Measurements from ENCODE around the gene ARHGAP42.

DNA sequence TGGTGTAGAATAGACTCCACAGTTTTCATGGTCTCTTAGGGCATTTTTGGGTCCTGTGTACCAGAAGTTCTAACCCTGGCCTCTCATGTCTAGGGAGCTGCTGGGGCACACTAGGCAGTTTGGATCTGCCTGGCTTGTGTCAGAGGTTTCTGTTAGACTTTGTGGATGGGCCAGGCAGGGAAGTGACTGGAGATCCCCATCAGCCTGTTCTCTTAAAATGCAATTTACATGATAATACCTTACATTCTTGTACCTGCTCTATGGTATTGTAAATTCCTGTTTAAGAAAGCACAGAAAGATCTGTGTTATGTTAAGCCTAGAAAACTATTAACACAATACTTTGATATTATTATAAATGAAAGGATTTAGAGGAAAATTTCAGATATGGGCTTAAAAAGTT lies 104.0 kb downstream of the ARHGAP42 start:
- TF ChIP-seq, protein P1, sequence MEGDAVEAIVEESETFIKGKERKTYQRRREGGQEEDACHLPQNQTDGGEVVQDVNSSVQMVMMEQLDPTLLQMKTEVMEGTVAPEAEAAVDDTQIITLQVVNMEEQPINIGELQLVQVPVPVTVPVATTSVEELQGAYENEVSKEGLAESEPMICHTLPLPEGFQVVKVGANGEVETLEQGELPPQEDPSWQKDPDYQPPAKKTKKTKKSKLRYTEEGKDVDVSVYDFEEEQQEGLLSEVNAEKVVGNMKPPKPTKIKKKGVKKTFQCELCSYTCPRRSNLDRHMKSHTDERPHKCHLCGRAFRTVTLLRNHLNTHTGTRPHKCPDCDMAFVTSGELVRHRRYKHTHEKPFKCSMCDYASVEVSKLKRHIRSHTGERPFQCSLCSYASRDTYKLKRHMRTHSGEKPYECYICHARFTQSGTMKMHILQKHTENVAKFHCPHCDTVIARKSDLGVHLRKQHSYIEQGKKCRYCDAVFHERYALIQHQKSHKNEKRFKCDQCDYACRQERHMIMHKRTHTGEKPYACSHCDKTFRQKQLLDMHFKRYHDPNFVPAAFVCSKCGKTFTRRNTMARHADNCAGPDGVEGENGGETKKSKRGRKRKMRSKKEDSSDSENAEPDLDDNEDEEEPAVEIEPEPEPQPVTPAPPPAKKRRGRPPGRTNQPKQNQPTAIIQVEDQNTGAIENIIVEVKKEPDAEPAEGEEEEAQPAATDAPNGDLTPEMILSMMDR (IDR thresholded peaks at IDR 0.05; ENCODE audit: low read depth, low read length) = no peak
- TF ChIP-seq MYC (IDR thresholded peaks at IDR 0.05; ENCODE audit: low read depth, low read length) (no peak), POLR2A (IDR thresholded peaks at IDR 0.05; ENCODE audit: extremely low read depth, insufficient read length) (no peak)
- TF ChIP-seq, protein P2, sequence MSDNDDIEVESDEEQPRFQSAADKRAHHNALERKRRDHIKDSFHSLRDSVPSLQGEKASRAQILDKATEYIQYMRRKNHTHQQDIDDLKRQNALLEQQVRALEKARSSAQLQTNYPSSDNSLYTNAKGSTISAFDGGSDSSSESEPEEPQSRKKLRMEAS (IDR thresholded peaks at IDR 0.05; ENCODE audit: low read depth, low read length) = no peak
